D721Med (cell line): ENCODE measurements around the gene WWC2.

Source experiments
- DNase-seq: peaks from one replicate; pipeline ENCODE4 v3.0.0; 2011; ENCODE audit warnings: low spot score; ENCODE audit not compliant: insufficient read length
- FAIRE-seq: peaks from 2 replicates; lab custom pipeline; 2011; peaks lifted over from hg19 to GRCh38; lab: Jason Lieb, UNC
- CTCF ChIP-seq: IDR thresholded peaks from 2 replicates; pipeline ENCODE4 v1.5.1; 2012; ENCODE audit warnings: mild to moderate bottlenecking, control low read depth; ENCODE audit not compliant: insufficient read depth; ENCODE audit errors: missing control alignments

Gene WWC2

DNA sequence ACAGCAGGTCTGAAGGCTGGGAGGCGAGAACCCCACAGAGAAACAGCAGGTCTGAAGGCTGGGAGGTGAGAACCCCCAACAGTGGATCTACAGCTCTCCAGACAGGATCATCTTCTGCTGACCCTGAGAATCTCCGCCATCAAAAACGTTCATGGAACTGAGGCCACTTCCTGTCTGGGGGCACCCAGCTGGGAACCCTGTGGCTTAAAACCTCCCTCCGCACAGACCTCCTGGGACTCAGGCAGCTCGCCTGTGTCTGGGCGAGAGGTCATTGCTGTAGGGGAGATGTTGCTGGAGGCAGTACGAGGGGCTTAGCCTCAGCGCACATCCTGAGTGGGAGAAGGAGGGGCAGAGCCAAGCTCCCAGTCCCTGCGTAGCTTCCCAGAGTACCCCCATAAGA, 238.3 kb downstream of the WWC2 start:
- FAIRE-seq: no peak
- no peak for DNase-seq
- TF ChIP-seq CTCF: no peak

GRCh38 chr4:183337833-183338232, 238.8 kb downstream of the WWC2 start:
- TF ChIP-seq CTCF: no peak
- FAIRE-seq (no peak), DNase-seq (no peak)

GRCh38 chr4:183342541-183343533, 243.8 kb downstream of the WWC2 start:
- no peak for DNase-seq
- no peak for TF ChIP-seq CTCF
- no peak for FAIRE-seq

GRCh38 chr4:183343730-183344129, 244.7 kb downstream of the WWC2 start:
- no peak for FAIRE-seq
- DNase-seq: no peak
- no peak for TF ChIP-seq CTCF

DNA sequence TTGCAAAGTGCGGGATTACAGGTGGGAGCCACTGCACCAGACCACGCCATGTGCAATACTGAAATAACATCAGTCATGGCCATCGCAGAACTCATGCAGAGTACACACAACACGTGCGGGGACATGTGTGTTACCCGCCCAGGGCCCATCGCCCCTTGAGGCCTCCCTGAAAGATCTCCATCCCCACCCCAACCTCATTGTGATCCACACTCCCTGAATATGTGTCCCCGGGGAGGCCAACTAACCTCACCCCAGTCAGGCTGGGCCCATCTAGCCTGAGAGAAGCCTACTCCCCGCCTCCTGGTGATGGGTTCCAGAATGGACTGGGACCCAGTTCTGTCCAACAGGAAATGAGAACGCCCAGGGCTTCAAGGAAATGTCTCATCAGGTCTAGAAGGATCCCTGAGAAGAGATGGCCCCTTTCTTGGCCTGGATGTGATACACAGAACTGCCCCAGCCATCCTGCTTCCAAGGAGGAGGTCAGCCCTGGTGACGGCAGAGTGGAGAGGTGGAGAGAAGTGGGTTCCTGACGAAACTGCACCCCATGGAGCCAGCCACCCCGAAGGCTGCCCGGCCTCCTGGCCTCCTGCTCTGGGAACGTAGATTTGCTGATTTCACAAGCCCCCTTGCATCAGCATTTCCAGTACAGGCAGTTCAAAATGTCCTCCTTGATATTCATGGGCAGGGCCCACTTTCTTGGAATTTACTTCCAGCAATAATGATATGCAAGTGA, 245.6 kb downstream of the WWC2 start:
- DNase-seq: no peak
- no peak for FAIRE-seq
- no peak for TF ChIP-seq CTCF

DNA sequence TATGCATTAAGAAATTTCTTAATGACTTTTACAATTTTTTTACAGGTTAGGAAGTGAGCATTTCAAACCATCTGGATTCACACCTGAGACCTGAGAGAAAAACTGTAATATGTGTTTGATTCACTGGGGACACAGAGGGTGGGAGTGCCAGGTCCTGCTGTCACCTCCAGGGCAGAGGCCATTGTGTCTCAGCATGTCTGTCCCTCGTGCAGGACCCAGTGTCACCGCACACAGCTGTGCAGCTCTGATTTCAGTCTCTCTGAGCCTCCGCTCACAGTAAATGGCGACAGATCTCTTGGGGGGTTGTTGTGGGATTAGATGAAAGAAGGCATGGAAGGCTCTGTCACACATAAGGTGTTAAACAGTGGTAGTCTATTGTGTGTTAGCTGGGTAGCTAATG, 246.2 kb downstream of the WWC2 start:
- FAIRE-seq (no peak), DNase-seq (no peak)
- no peak for TF ChIP-seq CTCF
